Ovary (tissue), 3 donors: ENCODE results near the gene GSK3A.

Source experiments
- POLR2A ChIP-seq: fragments of 450-650 bp; IDR thresholded peaks from one replicate; pipeline ENCODE4 v1.6.1; 2017; ENCODE audit warnings: antibody characterized with exemption, mild to moderate bottlenecking, moderate library complexity
- TF ChIP-seq, protein P1 (sequence below), 3 donors: fragments of 450-650 bp in 2 of 3; fragments of 200-600 bp in 1 of 3; IDR thresholded peaks; one replicate each; pipeline versions ENCODE4 v1.5.1 to v1.8.0; 2016 to 2022; ENCODE audit warnings: antibody characterized with exemption in 3 of 3, mild to moderate bottlenecking in 1 of 3
- donor health status: DM: no; HTN: no; CAD: no.

DNA sequence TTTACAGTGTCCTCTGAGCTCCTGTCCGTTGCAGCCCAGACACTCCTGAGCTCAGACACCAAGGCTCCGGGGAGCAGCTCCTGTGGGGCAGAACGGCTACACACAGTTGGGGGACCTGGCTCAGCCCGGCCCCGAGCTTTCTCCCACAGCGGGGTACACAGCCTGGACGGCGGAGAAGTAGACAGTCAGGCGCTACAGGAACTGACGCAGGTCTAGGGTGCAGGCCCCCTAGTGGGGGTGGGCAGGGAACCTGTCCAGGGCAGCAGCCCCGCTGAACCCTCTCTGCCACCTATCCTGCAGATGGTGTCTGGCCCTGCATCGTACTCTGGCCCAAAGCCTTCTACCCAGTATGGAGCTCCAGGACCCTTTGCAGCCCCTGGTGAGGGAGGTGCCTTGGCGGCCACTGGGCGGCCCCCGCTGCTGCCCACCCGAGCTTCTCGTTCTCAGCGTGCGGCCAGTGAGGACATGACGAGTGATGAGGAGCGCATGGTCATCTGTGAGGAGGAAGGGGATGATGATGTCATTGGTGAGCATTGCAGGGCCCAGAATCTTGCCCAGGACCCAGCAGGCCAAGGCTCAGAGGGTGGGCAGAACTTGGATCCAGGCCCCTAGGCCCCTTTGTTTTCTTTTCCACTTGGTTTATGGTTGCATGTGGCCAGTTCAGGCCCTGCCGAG, 46.6 kb upstream of the GSK3A start:
- TF ChIP-seq POLR2A: no peak
- TF ChIP-seq, protein P1, sequence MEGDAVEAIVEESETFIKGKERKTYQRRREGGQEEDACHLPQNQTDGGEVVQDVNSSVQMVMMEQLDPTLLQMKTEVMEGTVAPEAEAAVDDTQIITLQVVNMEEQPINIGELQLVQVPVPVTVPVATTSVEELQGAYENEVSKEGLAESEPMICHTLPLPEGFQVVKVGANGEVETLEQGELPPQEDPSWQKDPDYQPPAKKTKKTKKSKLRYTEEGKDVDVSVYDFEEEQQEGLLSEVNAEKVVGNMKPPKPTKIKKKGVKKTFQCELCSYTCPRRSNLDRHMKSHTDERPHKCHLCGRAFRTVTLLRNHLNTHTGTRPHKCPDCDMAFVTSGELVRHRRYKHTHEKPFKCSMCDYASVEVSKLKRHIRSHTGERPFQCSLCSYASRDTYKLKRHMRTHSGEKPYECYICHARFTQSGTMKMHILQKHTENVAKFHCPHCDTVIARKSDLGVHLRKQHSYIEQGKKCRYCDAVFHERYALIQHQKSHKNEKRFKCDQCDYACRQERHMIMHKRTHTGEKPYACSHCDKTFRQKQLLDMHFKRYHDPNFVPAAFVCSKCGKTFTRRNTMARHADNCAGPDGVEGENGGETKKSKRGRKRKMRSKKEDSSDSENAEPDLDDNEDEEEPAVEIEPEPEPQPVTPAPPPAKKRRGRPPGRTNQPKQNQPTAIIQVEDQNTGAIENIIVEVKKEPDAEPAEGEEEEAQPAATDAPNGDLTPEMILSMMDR (IDR thresholded peaks at IDR 0.05): no peak
